ENCODE measurements around the gene HMHB1.

DNA sequence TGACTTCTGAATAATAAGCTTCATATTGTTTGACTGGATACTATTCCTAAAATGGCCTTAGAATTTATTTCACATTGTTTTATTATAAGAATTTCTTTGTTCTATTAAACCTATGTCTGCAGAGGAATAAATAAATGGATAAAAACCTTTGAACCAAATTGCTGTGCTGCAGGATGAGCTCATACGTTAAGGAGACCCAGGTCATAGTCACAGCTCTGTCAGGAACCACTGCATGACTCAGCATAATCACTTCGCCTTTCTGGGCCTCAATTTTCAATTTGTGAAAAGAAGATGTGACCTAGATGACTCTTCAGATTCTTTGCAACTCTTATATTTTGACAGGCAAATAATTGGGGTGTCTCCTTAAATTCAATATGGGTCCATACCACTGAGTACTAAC lies 36.7 kb upstream of the HMHB1 start:
- TF ChIP-seq, protein P1, sequence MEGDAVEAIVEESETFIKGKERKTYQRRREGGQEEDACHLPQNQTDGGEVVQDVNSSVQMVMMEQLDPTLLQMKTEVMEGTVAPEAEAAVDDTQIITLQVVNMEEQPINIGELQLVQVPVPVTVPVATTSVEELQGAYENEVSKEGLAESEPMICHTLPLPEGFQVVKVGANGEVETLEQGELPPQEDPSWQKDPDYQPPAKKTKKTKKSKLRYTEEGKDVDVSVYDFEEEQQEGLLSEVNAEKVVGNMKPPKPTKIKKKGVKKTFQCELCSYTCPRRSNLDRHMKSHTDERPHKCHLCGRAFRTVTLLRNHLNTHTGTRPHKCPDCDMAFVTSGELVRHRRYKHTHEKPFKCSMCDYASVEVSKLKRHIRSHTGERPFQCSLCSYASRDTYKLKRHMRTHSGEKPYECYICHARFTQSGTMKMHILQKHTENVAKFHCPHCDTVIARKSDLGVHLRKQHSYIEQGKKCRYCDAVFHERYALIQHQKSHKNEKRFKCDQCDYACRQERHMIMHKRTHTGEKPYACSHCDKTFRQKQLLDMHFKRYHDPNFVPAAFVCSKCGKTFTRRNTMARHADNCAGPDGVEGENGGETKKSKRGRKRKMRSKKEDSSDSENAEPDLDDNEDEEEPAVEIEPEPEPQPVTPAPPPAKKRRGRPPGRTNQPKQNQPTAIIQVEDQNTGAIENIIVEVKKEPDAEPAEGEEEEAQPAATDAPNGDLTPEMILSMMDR (IDR thresholded peaks at IDR 0.05) = no peak
- TF ChIP-seq POLR2A (IDR thresholded peaks at IDR 0.05) = no peak

Data from Peyer's patch (tissue), 4 donors.